Effector CD8-positive, alpha-beta T cell (primary cell): ENCODE measurements around the gene DES.

Source experiments
- DNase-seq: peaks from one replicate; lab custom pipeline; 2025; lab: John Stamatoyannopoulos, UW

Gene DES

GRCh38 chr2:219419331-219420197, 1.4 kb downstream of the DES start:
- no peak for DNase-seq

GRCh38 chr2:219420687-219421086, 2.5 kb downstream of the DES start:
- no peak for DNase-seq

- no peak for DNase-seq
Observed at GRCh38 chr2:219421323-219421722, 3.1 kb downstream of the DES start.

GRCh38 chr2:219422952-219423534, 4.9 kb downstream of the DES start:
- no peak for DNase-seq

- DNase-seq = no peak
Observed at GRCh38 chr2:219423652-219424377, 5.6 kb downstream of the DES start.

GRCh38 chr2:219425238-219426067, 7.3 kb downstream of the DES start:
- no peak for DNase-seq

- no peak for DNase-seq
Observed at GRCh38 chr2:219426068-219426443, 7.9 kb downstream of the DES start.

- no peak for DNase-seq
Observed at GRCh38 chr2:219426534-219427136, 8.5 kb downstream of the DES start.

- DNase-seq = no peak
Observed at GRCh38 chr2:219428469-219428868, 10.3 kb downstream of the DES start.

- DNase-seq = no peak
Observed at GRCh38 chr2:219429958-219430606, 11.9 kb downstream of the DES start.

GRCh38 chr2:219430633-219431615, 12.7 kb downstream of the DES start:
- no peak for DNase-seq

- no peak for DNase-seq
Observed at GRCh38 chr2:219433666-219434467, 15.7 kb downstream of the DES start.

- no peak for DNase-seq
Observed at GRCh38 chr2:219434468-219434717, 16.2 kb downstream of the DES start.

GRCh38 chr2:219434718-219435525, 16.7 kb downstream of the DES start, which contains the start of gene SPEG:
Gene SPEG, plus strand, starts transcription at chr2:219434843. Its CDS starts 135 bp downstream, at chr2:219434978.
- no peak for DNase-seq

- no peak for DNase-seq
Observed at GRCh38 chr2:219435701-219436100, 17.5 kb downstream of the DES start.

GRCh38 chr2:219436491-219436890, 18.3 kb downstream of the DES start:
- no peak for DNase-seq

GRCh38 chr2:219437141-219437540, 19.0 kb downstream of the DES start:
- no peak for DNase-seq

GRCh38 chr2:219437690-219438206, 19.6 kb downstream of the DES start:
- DNase-seq = no peak
